ENCODE measurements around the gene BUD31. TPM values are rescaled to one million over a fixed set of nuclear protein-coding genes. Genes with fewer than 3 reads are reported as not detected.

Gene BUD31
- total and polyA plus RNA-seq, 2 of the 13 experiments (the other 11 are each of a cell fraction or from before 2014, with no cell fraction given) = 35.1 to 79.1 TPM

DNA sequence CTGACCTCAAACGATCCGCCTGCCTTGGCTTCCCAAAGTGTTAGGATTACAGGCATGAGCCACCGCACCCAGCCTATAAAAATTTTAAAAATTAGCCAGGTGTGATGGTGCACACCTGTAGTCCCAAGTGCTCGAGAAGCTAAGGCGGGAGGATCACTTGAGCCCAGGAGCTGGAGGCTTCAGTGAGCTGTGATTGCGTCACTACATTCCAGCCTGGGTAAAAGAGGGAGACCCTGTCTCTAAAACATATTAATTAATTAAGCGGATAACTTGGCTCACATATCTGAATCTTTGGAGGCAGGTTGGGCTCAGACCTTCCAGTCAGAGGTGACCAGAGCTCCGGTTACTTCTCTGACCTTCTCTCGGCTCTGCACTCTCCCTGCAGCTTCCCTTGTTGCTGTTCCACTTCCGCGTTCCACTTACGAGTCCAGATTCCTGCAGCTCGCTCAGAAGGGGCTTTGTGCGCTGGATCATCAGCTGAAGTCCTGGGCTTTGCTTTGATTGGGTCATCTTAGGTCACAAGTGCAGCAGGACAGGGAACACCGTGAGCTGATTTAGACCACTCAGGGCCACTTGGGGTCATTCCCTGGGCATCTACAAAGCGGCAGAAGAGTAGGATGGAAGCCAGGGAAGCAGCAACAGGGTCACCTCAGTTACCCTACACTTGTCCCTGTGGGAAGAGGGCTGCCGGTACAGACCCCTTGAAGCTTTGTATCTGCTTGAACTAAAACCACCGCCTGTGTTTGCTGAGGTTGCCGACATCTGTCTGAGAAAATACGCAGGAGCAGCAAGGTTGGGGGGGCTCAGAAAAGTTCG is 36.3 kb upstream of the BUD31 start (continued):
- TF ChIP-seq ZFP91 (CRISPR knock-in tag; IDR thresholded peaks at IDR 0.05; ENCODE audit: borderline replicate concordance) = peak; percentile 50; the same call in 1 of the 2 replicates
- TF ChIP-seq FOSL1 (CRISPR knock-in tag; IDR thresholded peaks at IDR 0.05; ENCODE audit: borderline replicate concordance) = no peak
- TF ChIP-seq YY1 (IDR thresholded peaks at IDR 0.05; ENCODE audit: insufficient read depth, insufficient replicate concordance, low read depth, low read length) = no peak
- TF ChIP-seq DNMT1 (CRISPR knock-in tag; IDR thresholded peaks at IDR 0.05) = no peak
- TF ChIP-seq, protein P1, sequence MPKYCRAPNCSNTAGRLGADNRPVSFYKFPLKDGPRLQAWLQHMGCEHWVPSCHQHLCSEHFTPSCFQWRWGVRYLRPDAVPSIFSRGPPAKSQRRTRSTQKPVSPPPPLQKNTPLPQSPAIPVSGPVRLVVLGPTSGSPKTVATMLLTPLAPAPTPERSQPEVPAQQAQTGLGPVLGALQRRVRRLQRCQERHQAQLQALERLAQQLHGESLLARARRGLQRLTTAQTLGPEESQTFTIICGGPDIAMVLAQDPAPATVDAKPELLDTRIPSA (CRISPR knock-in tag; IDR thresholded peaks at IDR 0.05; ENCODE audit: borderline replicate concordance) = no peak
- no peak for TF ChIP-seq ZNF496 (CRISPR knock-in tag; IDR thresholded peaks at IDR 0.05; ENCODE audit: insufficient replicate concordance)
- peak; percentile 90 for TF ChIP-seq CEBPG (CRISPR knock-in tag; IDR thresholded peaks at IDR 0.05)
- peak; percentile 64 for TF ChIP-seq TFE3 (CRISPR knock-in tag; IDR thresholded peaks at IDR 0.05)
- TF ChIP-seq SOX6 (IDR thresholded peaks at IDR 0.05) = no peak
- peak; percentile 64; the same call in 1 of the 2 replicates for TF ChIP-seq SOX6 (CRISPR knock-in tag; IDR thresholded peaks at IDR 0.05)
- no peak for TF ChIP-seq HHEX (CRISPR knock-in tag; IDR thresholded peaks at IDR 0.05)
- TF ChIP-seq FOXO1 (CRISPR knock-in tag; IDR thresholded peaks at IDR 0.05) = peak; percentile 63; the same call in 1 of the 2 replicates
- TF ChIP-seq CBX2 (IDR thresholded peaks at IDR 0.05; ENCODE audit: low read depth, low read length) = no peak
- no peak for TF ChIP-seq CBX2 (CRISPR knock-in tag; IDR thresholded peaks at IDR 0.05; ENCODE audit: low read depth)
- no peak for TF ChIP-seq NFKB2 (CRISPR knock-in tag; IDR thresholded peaks at IDR 0.05; ENCODE audit: borderline replicate concordance)
- TF ChIP-seq CCDC6 (CRISPR knock-in tag; IDR thresholded peaks at IDR 0.05) = no peak
- TF ChIP-seq KMT2B (CRISPR knock-in tag; IDR thresholded peaks at IDR 0.05) = peak; percentile 69
- TF ChIP-seq ATF7-NPFF (CRISPR knock-in tag; IDR thresholded peaks at IDR 0.05; ENCODE audit: low read depth) = no peak
- TF ChIP-seq MIXL1 (CRISPR knock-in tag; IDR thresholded peaks at IDR 0.05) = 0 out of 2 replicates have a peak, but pooled peaks have one; percentile 52
- TF ChIP-seq BCL6 (CRISPR knock-in tag; IDR thresholded peaks at IDR 0.05) = peak; percentile 61
- TF ChIP-seq NR2F2 (IDR thresholded peaks at IDR 0.05; ENCODE audit: borderline replicate concordance, low read depth) = peak; percentile 79; the same call in 1 of the 2 replicates
- peak; percentile 75 for TF ChIP-seq MED1 (CRISPR knock-in tag; IDR thresholded peaks at IDR 0.05)
- TF ChIP-seq RFX5 (IDR thresholded peaks at IDR 0.05; ENCODE audit: low read depth, low read length) = no peak; the same call in 1 of the 2 replicates
- TF ChIP-seq ZBTB34 (CRISPR knock-in tag; IDR thresholded peaks at IDR 0.05) = no peak
- peak; percentile 21; the same call in 1 of the 2 replicates for TF ChIP-seq ZFY (CRISPR knock-in tag; IDR thresholded peaks at IDR 0.05)
- TF ChIP-seq, protein P2, sequence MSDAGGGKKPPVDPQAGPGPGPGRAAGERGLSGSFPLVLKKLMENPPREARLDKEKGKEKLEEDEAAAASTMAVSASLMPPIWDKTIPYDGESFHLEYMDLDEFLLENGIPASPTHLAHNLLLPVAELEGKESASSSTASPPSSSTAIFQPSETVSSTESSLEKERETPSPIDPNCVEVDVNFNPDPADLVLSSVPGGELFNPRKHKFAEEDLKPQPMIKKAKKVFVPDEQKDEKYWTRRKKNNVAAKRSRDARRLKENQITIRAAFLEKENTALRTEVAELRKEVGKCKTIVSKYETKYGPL (CRISPR knock-in tag; IDR thresholded peaks at IDR 0.05) = no peak

All from HepG2 (cell line).